GM18858 (cell line): ENCODE data around the gene SPATA4.

Source experiments
- ATAC-seq: cut with Tn5 transposase; IDR thresholded peaks from one replicate; pipeline ENCODE4 v1.9.1; 2021; ENCODE audit not compliant: unreplicated experiment

SPATA4 gene

DNA sequence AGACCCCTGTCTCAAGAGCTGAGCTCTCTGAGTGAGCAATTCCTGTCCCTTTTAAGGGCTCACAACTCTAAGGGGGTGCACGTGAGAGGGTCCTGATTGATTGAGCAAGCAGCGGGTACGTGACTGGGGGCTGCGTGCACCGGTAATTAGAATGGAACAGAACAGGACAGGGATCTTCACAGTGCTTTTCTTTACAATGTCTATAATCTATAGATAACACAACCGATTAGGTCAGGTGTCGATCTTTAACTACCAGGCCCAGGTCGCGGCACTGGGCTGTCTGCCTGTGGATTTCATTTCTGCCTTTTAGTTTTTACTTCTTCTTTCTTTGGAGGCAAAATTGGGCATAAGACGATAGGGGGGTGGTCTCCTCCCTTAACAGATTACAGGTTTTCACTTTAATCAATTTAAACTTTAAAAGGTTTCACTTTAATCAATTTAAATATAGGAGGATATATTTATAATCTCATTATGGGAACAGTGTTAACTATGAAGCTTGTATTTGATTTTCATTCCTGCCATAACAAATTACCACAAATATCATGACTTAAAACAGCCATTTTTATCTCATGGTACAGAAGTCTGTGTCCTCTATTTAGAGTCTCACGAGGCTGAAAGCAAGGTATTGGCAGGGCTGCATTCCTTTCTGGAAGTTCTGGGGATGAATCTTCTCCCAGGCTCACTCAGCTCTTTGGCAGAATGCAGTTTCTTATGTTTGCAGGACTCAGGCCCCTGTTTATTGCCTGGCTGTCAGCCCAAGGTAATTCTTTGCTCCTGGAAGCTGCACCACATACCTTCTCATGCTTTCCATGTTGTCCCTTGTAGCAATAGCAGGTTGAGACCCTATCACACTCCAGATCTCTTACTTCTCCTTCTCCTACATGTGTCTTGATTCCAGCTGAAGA is 5.2 kb downstream of the SPATA4 start:
- no peak for ATAC-seq

DNA sequence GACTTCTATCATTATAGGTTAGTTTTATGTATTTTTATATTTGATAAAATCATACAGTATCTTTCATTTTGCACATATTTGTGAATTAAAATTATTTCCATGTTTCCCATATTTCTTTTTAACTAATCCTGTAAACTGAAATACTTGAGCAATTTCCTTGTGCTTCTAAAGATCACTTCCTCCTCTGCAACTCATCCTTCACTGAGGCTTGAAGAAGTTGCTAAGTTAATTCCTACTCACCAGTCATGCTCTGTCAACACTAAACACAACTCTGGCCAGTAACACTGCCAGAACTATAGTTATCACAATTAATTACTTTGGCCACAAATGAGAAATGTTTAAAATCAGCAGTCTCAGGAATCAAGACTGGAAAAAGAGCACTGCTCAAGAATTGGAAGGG is 6.7 kb downstream of the SPATA4 start:
- ATAC-seq = no peak

DNA sequence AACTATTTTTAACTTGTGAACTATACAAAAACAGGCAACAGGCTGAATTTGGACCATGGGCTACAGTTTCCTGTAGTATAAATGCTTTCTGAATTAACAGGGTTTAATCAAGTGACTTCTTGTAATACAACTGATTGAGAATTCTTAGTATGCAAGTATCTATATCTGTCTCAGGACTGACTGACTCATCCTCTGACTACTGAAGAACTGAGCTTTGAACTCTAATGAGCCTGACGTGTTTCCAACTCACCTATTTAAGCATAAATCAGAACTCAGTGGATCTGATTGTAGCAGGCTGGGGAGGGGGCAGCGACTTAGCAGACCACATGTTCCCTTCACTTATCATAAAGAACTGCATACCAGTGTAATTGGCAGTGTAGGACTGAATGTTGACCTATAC is 7.8 kb downstream of the SPATA4 start:
- ATAC-seq = no peak

DNA sequence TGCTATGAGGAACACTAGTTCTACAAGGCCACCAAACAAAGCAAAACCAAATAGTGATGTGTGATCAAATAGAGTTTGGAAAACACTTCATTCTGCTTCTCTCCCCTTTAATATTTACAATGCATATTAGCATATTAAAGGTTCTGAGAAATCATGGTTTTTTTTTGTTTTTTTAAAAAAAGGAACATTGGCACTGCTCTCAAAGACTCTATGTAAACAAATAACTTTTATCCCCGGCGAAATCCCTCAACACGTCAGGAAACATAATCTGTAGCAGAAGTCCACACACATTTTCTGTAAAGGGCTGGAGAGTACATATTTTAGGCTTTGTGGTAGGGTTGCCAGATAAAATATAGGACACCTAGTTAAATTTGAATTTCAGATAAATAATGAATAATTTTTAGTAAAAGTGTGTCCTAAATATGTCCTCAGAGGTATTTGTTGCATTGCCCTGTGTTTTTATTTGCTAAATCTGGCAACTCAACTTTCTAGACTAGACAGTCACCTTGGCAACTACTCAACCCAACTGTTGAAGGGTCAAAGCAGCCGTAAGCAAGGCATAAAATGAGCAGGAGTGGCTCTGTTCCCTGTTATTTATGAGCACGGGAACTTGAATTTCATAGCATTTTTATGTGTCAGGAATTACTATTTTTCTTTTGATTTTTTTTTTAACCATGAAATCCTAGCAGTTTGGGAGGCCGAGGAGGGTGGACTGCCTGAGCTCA is 8.6 kb downstream of the SPATA4 start:
- ATAC-seq = no peak

DNA sequence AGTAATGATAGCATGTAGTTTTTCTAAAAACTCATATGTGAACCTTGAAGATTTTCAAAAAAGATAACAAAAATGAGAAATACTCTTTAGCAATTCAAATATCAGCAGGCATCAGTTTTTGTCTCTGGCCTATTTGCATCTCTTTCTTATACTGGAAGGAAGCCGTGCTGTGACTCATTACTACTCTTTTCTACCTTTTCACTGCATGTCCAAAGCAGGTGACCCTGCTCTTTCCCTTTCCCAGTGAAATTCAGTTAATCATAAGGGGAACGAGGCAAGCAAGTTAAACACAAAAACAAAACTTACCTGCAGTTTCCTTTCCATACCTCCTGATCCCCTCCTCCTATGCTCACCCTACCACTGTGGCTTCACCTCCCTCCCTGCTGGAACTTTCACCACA is 9.3 kb downstream of the SPATA4 start:
- ATAC-seq = no peak

DNA sequence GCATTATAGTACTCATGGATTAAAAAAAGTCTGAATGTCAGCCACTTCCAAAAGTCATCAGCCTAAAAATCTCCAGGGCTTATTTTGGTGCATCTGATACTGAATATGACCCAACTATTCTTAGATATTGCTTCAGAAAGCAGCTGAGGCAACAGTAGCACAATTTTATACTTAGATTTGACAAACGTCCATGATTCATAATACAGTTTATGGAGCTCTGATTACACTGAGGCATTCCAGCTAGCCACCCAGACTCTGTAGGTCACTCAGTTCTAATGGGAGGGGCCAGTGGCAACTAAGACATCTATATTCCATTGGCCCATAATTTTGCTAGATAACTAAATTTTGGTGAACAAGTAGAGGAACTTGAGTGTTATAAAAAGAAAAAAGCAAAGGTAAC is 10.3 kb downstream of the SPATA4 start:
- no peak for ATAC-seq

DNA sequence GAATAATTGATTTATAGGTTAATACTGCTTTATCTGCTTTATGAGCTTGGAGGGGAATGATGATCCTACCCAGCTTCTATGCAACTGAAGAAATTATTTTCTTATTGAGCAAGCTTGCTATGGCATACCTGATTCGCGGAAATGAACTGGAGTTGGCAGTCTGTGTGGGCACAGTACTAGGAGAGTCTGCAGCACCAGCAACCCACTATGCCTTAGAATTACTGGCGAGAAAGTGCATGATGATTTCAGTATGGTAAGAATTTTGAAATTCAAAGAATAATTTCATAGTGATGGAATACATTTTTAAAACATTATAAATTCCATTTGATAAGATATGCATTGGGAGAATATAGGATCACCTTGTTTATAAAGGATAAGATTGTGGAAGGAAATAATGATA is 32.3 kb downstream of the SPATA4 start:
- ATAC-seq = no peak

DNA sequence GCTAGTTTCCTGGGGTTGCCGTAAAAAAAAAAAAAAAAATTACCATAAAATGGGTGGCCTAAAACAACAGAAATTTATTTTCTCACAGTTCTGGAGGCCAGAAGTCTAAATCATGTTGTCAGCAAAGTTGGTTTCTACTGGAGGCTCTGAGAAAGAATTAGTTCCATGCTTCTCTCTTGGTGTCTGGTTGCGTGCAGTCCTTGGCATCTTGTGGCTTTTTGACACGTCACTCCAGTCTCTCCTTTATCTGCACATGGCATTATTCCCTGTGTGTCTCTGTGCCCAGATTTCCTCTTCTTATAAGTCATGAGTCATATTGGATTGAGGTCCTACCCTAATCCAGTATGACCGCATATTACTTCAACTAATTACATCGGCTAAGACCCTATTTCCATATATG is 38.7 kb downstream of the SPATA4 start:
- ATAC-seq = no peak

DNA sequence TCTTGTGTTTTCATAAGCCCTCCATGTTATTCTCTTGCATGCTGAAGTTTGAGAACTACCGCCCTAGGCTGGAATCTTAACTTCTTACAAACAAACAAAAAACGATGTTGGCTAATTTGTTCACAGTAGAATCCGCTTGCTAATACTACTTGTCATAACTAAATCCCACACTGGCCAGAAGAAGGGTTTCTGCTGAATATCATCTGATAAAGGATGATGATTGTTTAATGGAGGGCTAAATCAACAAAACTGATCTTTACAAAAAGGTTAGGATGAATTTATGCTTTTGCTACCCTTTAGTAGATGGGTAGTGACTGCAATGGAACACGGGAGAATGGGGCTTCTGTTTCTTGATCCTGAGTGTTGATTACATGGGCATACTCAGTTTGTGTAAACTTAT is 42.3 kb downstream of the SPATA4 start:
- ATAC-seq = no peak

DNA sequence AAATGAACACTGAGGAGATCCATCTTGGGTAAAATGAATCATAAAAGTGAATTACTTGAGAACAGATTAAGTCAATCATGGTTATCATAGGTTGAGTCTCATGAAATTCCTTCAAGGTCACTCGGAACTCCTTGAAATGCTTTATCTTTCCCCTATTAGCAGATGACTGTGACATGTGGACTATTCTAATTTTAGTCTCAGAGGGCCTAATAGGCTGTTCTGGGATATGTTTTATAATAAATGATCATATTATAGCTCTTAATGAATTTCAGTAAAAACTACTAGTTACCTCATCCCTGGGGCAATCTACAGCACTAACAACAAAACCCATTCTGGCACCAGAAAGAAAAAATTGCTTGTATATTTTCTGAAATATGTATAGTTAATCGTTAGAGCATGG is 44.7 kb downstream of the SPATA4 start:
- no peak for ATAC-seq

DNA sequence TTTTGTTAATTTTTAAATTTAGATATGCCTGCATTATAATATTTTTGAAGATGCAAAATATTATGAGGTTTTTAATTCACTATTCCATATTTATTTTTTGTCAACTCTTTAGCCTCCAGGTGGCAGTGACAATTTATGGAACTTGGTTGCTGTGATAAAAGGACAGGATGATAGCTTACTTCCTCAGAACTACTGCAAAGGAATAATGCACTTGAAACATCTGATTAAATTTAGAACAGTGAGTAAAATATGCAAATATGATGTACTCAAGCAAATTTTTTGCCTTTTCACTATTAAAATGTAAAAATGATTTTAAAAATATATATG is 45.1 kb downstream of the SPATA4 start:
- no peak for ATAC-seq

DNA sequence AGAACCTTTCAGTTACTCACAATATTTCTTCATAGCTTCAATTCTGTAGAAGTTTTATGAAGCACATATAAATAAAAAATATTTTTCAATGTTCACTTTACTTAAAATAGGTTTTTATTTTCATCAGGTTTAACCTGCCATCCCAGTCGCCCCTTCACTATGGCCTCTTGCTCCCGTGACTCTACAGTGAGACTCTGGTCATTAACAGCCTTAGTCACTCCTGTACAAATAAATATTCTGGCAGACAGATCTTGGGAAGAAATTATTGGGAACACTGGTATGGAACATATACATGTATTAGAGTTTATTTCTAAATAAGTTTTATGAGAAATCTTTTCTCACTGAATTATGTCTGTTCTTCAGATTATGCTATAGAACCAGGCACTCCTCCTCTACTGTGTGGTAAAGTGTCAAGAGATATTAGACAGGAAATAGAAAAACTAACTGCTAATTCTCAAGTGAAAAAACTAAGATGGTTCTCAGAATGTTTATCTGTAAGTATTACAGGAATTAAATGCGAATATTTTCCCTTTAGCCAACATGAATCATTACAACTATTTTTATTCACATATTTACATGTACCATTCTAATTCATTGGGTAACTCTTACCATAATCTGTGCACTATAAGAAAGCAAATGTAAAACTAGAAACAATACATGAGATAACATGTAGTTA is 45.6 kb downstream of the SPATA4 start:
- ATAC-seq = no peak

DNA sequence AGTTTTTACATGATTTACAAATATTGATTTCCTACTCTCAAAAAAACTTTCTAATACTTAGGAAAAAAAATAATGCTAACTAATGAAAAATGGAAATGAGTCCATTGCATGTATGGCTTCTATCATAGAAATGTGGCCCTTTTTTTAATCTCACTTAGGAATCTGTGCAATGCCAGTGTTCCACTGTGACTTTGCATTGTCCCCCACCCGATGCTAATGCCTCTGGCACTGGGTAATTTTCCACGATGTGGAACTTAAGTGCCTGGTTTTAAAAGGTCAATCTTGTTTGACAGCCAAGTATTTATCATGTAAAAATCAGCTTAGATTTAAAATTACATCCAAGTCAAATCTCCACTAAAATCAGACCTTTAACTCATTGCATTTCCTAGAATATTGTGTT is 53.1 kb downstream of the SPATA4 start:
- ATAC-seq = no peak

DNA sequence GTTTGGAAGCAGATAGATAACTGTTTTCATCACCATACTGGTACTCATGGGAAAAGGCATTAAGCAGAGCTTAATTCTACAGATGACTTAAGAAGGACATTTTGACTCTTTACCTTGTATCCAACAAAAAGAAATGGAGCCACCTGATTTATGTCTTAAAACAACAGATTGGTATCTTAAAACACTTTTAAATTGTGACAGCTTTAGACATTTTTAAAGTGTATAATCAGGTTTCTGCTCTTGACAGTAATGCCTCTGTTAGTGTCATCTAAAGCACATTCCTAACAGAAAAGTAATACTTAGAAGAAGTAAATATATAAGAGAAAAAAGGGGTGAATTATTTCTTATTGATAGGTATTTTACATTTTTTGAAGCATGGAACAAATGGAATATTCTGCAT is 55.9 kb downstream of the SPATA4 start:
- no peak for ATAC-seq

DNA sequence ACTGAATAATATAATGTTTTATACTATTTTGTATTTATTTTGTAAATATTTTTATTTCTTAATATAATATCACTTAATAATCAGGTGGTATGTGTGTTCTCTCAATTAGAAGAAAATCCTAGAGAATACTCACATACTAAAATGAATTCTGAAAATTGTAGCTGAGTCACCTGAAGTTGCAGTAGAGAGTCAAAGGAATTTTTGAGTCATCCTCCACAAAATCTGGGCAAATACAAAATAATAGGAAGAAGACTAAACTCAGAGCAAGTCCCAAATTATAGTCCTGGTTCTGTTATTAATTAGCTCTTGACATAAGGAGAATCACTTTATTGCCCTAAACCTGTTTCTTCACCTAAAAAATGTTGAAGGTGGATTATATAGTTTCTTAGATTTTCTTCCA is 57.8 kb downstream of the SPATA4 start:
- ATAC-seq = no peak

DNA sequence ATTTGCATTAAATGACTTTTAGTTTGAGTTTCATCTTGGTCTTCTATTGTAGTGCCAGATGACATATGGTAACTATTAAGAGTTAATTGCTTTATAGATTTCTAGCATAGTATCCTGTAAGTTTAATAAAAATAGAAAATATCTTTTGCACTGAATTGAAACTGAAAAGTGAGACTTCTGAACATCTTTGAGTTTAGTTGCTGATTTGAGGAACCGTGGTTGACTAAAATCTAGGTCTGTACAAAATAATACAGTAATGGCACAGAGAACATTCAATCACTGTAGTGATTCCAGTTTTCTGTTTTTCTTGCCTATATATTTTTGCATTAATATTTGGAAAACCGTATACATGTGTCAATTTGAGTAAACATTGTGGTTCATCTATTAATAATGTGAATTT is 60.7 kb downstream of the SPATA4 start:
- ATAC-seq = no peak
